Erythroblast (primary cell): ENCODE measurements around the gene FMC1.

ENCODE experiments used
- GATA1 ChIP-seq: IDR thresholded peaks from 2 replicates; pipeline ENCODE4 v1.6.1; 2011; ENCODE audit warnings: low read depth, mild to moderate bottlenecking, control low read depth, low read length, moderate library complexity
- POLR2A ChIP-seq: IDR thresholded peaks from 2 replicates; pipeline ENCODE4 v1.6.1; 2011; ENCODE audit warnings: mild to moderate bottlenecking, low read length

DNA sequence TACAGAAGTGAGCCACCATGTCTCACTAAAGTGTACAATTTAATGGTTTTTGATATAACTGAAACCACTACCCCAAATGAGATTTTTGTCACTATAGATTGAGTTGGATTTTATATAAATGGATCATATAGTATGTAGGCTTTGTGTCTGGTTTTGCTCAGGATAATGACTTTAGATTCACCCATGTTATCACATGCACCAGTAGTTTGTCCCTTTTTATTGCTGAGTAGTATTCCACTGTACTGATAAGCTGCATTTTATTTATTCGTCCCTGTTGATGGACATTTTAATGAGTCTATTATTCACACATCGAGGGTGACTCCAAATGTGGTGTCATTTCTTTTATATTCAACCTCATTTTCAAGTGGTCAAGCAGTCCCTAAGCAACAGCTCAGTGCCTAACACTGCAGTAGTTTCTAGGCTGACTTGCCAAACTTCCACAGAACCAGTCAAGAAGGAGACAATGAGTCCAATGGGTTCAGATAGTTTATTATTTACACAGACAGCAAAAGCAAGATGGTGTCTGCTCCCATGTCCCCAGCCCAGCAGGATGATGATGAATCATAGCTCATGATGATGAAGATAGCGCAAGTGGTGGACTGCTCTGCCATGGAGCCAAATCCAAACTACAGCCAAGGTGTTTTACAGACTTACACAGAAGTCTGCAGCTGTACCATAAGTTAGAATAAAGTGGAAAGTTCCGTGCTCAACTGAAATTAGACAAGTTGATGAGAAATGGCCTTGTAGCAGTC, 6.6 kb upstream of the FMC1 start:
- no peak for TF ChIP-seq POLR2A
- TF ChIP-seq GATA1 = no peak
